Endothelial cell of umbilical vein (primary cell): ENCODE data around the gene PALD1. TPM values are rescaled to one million over a fixed set of nuclear protein-coding genes. Genes with fewer than 3 reads are reported as not detected.

Source experiments
- BruUV-seq: library from RNA; stranded (reverse); fragments of 400-500 nt; replicated peaks from 2 replicates; lab custom pipeline; 2021; lab: Mats Ljungman, UMichigan
- CTCF ChIA-PET: fragments of 300-600, 350-600 bp; sonication (Branson Sonifier 250); formaldehyde crosslinking; loops from one replicate; lab custom pipeline; 2021; ENCODE audit warnings: antibody characterized with exemption, inconsistent platforms; lab: Charles Lee
- POLR2A ChIA-PET: fragments of 300-600, 350-600 bp; sonication (Branson Sonifier 250); formaldehyde crosslinking; loops from one replicate; lab custom pipeline; 2021; ENCODE audit warnings: antibody characterized with exemption, inconsistent platforms; lab: Charles Lee
- DNase-seq: peaks from one replicate; pipeline ENCODE4 v3.0.0-alpha.2; 2011; ENCODE audit warnings: low read depth, low spot score
- FAIRE-seq: peaks from 2 replicates; lab custom pipeline; 2011; peaks lifted over from hg19 to GRCh38; lab: Jason Lieb, UNC
- H2AFZ ChIP-seq: 2 replicates; pipeline ENCODE4 v1.6.0; 2012; ENCODE audit warnings: low read depth, low read length, control low read depth, inconsistent platforms
- H3K27ac ChIP-seq: 2 replicates; pipeline ENCODE4 v1.5.1; 2011; ENCODE audit warnings: low read depth, mild to moderate bottlenecking, control low read depth, low read length, moderate library complexity; ENCODE audit not compliant: insufficient read depth
- H3K27me3 ChIP-seq, 2 experiments: 2 replicates each; pipeline versions ENCODE4 v1.6.0 to v1.6.1; 2011; ENCODE audit warnings: low read length in 2 of 2, mixed read lengths in 1 of 2; ENCODE audit not compliant: control insufficient read depth in 2 of 2, insufficient read depth in 2 of 2
- H3K36me3 ChIP-seq, 2 experiments: 2 replicates in 1 of 2; 3 replicates in 1 of 2; pipeline ENCODE4 v1.5.1; 2011; ENCODE audit warnings: low read length in 2 of 2, mild to moderate bottlenecking in 1 of 2, moderate library complexity in 1 of 2; ENCODE audit not compliant: control insufficient read depth in 2 of 2, insufficient read depth in 2 of 2; ENCODE audit errors: extremely low read depth in 1 of 2
- H3K4me1 ChIP-seq: 3 replicates; pipeline ENCODE4 v1.5.1; 2011; ENCODE audit warnings: mild to moderate bottlenecking, low read length; ENCODE audit not compliant: control insufficient read depth, insufficient read depth; ENCODE audit errors: extremely low read depth
- H3K4me2 ChIP-seq: 2 replicates; pipeline ENCODE4 v1.6.1; 2011; ENCODE audit warnings: low read length, control low read depth, mixed read lengths; ENCODE audit not compliant: insufficient read depth
- H3K4me3 ChIP-seq, 3 experiments: fragments of 200-600 bp in 1 of 3; sonication (generic), shearing (Covaris generic) in 1 of 3; replicated peaks in 1 of 3; 2 replicates each; pipeline ENCODE4 v1.5.1; 2011 to 2016; ENCODE audit warnings: control low read depth in 3 of 3, low read length in 3 of 3, mild to moderate bottlenecking in 2 of 3, inconsistent platforms in 1 of 3, low read depth in 1 of 3, moderate library complexity in 1 of 3; ENCODE audit not compliant: insufficient read depth in 1 of 3
- H3K79me2 ChIP-seq: 2 replicates; pipeline ENCODE4 v1.6.0; 2012; ENCODE audit warnings: low read length, inconsistent platforms; ENCODE audit not compliant: control insufficient read depth, insufficient read depth
- H3K9ac ChIP-seq: replicated peaks from 2 replicates; pipeline ENCODE3; 2011; ENCODE audit warnings: low read length, control low read depth; ENCODE audit not compliant: insufficient read depth; ENCODE audit errors: extremely low read depth
- H3K9me1 ChIP-seq: replicated peaks from 3 replicates; pipeline ENCODE4 v1.6.0; 2011; ENCODE audit warnings: mild to moderate bottlenecking, low read length; ENCODE audit not compliant: control insufficient read depth, insufficient read depth; ENCODE audit errors: extremely low read depth
- H3K9me3 ChIP-seq: replicated peaks from 2 replicates; pipeline ENCODE4 v1.5.1; 2012; ENCODE audit warnings: low read length, inconsistent platforms; ENCODE audit not compliant: control insufficient read depth, insufficient read depth
- H4K20me1 ChIP-seq: replicated peaks from 2 replicates; pipeline ENCODE3; 2011; ENCODE audit warnings: mild to moderate bottlenecking, low read length; ENCODE audit not compliant: control insufficient read depth, insufficient read depth; ENCODE audit errors: extremely low read depth
- CTCF ChIP-seq, 2 donors: IDR thresholded peaks; 1 replicate in 1 of 2; 2 replicates in 1 of 2; pipeline ENCODE4 v1.5.1; 2011; ENCODE audit warnings: low read length in 2 of 2, mild to moderate bottlenecking in 2 of 2, moderate library complexity in 2 of 2, control low read depth in 1 of 2, inconsistent platforms in 1 of 2, low read depth in 1 of 2; ENCODE audit not compliant: insufficient read depth in 1 of 2; ENCODE audit errors: extremely low read depth in 1 of 2
- EZH2 ChIP-seq: IDR thresholded peaks from 2 replicates; pipeline ENCODE4 v1.6.1; 2012; ENCODE audit warnings: borderline replicate concordance, low read depth, mild to moderate bottlenecking, moderate library complexity, low read length, inconsistent platforms; ENCODE audit not compliant: severe bottlenecking
- FOS ChIP-seq: IDR thresholded peaks from 2 replicates; pipeline ENCODE4 v1.6.1; 2011; ENCODE audit warnings: mild to moderate bottlenecking, low read length, moderate library complexity, borderline replicate concordance; ENCODE audit not compliant: insufficient read depth
- GATA2 ChIP-seq: IDR thresholded peaks from 2 replicates; pipeline ENCODE4 v1.7.0; 2011; ENCODE audit warnings: low read depth, mild to moderate bottlenecking, moderate library complexity, mixed read lengths, low read length; ENCODE audit not compliant: insufficient read length, insufficient read depth
- JUN ChIP-seq: IDR thresholded peaks from 2 replicates; pipeline ENCODE4 v1.6.1; 2011; ENCODE audit warnings: borderline replicate concordance, low read depth; ENCODE audit not compliant: insufficient read length, insufficient read depth
- MAX ChIP-seq: IDR thresholded peaks from 2 replicates; pipeline ENCODE4 v1.6.1; 2011; ENCODE audit not compliant: insufficient read depth, insufficient read length
- MYC ChIP-seq: IDR thresholded peaks from one replicate; pipeline ENCODE4 v1.6.1; 2011; ENCODE audit warnings: mild to moderate bottlenecking, low read depth, low read length
- POLR2A ChIP-seq: IDR thresholded peaks from 2 replicates; pipeline ENCODE4 v1.6.1; 2012; ENCODE audit warnings: low read depth, mild to moderate bottlenecking, control low read depth, low read length
- POLR2AphosphoS5 ChIP-seq: IDR thresholded peaks from 2 replicates; pipeline ENCODE4 v1.6.1; 2012; ENCODE audit warnings: low read depth, mild to moderate bottlenecking, control low read depth, low read length, moderate library complexity; ENCODE audit not compliant: insufficient read depth
- dilution Hi-C: fragments of 300-500 bp; cut with MboI; formaldehyde crosslinking; loops from one replicate; pipeline ENCODE4 v1.15.0; 2019; ENCODE audit warnings: low sequenced_read_pairs; ENCODE audit not compliant: extremely low pct_ligation_motif_present
- intact Hi-C: fragments of 100-400 bp; cut with micrococcal nuclease; formaldehyde crosslinking; loops from one replicate; pipeline ENCODE4 v1.10.0; 2022
- polyA plus RNA-seq, 4 experiments: library from polyadenylated mRNA; depleted of rRNA in 3 of 4; stranded (reverse) in 3 of 4; unstranded in 1 of 4; fragments of >200 nt; gene quantifications; 2 replicates each; pipeline versions ENCODE4 v1.2.1 to v1.2.3, GENCODE V29; 2011 to 2012; ENCODE audit warnings: missing spikeins in 1 of 4
- total RNA-seq: library from RNA; stranded (reverse); gene quantifications from 2 replicates; pipeline ENCODE4 v1.2.3, GENCODE V29; 2021

Gene PALD1
- total and polyA plus RNA-seq, 2 donors (not counting 3 experiments of a cell fraction or from before 2014, with no cell fraction given): 16.6 to 73.3 TPM

GRCh38 chr10:70540789-70541360, 62.3 kb downstream of the PALD1 start:
- Histone ChIP-seq H2AFZ (no peak overlapping the region), H4K20me1 (no peaks in the 10 kb centered on the region), H3K4me2 (no peak overlapping the region), H3K27ac (no peak overlapping the region), H3K79me2 (no peaks in the 10 kb centered on the region), H3K4me3 (no peak overlapping the region), H3K27me3 (no peaks in the 10 kb centered on the region), H3K9me1 (no peaks in the 10 kb centered on the region), H3K4me1 (no peaks in the 10 kb centered on the region), H3K9ac (no peak overlapping the region), H3K36me3 (peaks cover 3 to 4% of the 10 kb centered on the region in 2 experiments), H3K9me3 (no peaks in the 10 kb centered on the region)
- TF ChIP-seq FOS: no peak
- FAIRE-seq (no peak), DNase-seq (no peak)
- POLR2A ChIA-PET: no interaction called here
- dilution Hi-C loops (no loop called here), intact Hi-C loops (loop anchor here (1.0 kb wide), 2 partner anchors 80 to 162 kb away; no protein-coding TSS in a partner anchor)
- CTCF ChIA-PET: interaction anchor here (0.8 to 12.4 kb wide), 5 partner anchors 8 to 319 kb away, joined by 3 to 196 read pairs (median 4); no protein-coding TSS in a partner anchor
- no TSS peak for BruUV-seq

GRCh38 chr10:70541736-70542564, 63.4 kb downstream of the PALD1 start:
- intact Hi-C loops: no loop called here
- TF ChIP-seq POLR2AphosphoS5 (no peak), POLR2A (no peak), MAX (no peak), FOS (no peak), EZH2 (no peak), CTCF (IDR thresholded peaks at IDR 0.05; ENCODE audit: extremely low read depth in 1 of 2, insufficient read depth in 1 of 2, low read depth in 1 of 2, low read length in 2 of 2) (no peak), JUN (no peak), MYC (no peak), GATA2 (no peak)
- dilution Hi-C loops: no loop called here
- H3K4me3 ChIP-seq: no peak overlapping the region
- no TSS peak for BruUV-seq
- H2AFZ ChIP-seq: no peak overlapping the region
- H3K9ac ChIP-seq: no peak overlapping the region
- no peak overlapping the region for H3K4me2 ChIP-seq
- no peaks in the 10 kb centered on the region for H3K9me1 ChIP-seq
- ChIA-PET CTCF (interaction anchor here (1.0 to 12.4 kb wide), 4 partner anchors 12 to 320 kb away, joined by 4 to 196 read pairs (median 6); no protein-coding TSS in a partner anchor), POLR2A (no interaction called here)
- FAIRE-seq: no peak
- no peaks in the 10 kb centered on the region for H3K9me3 ChIP-seq
- no peaks in the 10 kb centered on the region for H3K27me3 ChIP-seq
- no peaks in the 10 kb centered on the region for H4K20me1 ChIP-seq
- no peak for DNase-seq
- no peak overlapping the region for H3K27ac ChIP-seq
- H3K36me3 ChIP-seq: peaks cover 3 to 4% of the 10 kb centered on the region in 2 experiments
- H3K4me1 ChIP-seq: no peaks in the 10 kb centered on the region
- H3K79me2 ChIP-seq: no peaks in the 10 kb centered on the region
